ENCODE results near the gene PHKA2. TPM values are rescaled to one million over a fixed set of nuclear protein-coding genes. Genes with fewer than 3 reads are reported as not detected.

The PHKA2 gene
- total and polyA plus RNA-seq, 2 experiments from 2014 or later: 26.4 to 35.7 TPM

Small RNAs within 50 kb of the gene (small RNA-seq; reads per million reads assigned to genes)
- gene RN7SL48P: not detected

Other genes with a start within 250 kb of the PHKA2 start
- gene ADGRG2, start 138.4 kb upstream of the PHKA2 start, total RNA-seq: 3.7 and 4.5 TPM in 2 replicates
- gene ADGRG2, start 138.4 kb upstream of the PHKA2 start, polyA plus RNA-seq: 2.1 and 2.9 TPM in 2 replicates